GM13976 (cell line): Measurements from ENCODE around the gene ULK3.

ENCODE experiments used
- DNase-seq: peaks from one replicate; pipeline ENCODE4 v3.0.0; 2012; ENCODE audit warnings: low spot score
- CTCF ChIP-seq: IDR thresholded peaks from 2 replicates; pipeline ENCODE4 v1.5.1; 2012; ENCODE audit warnings: borderline replicate concordance, mild to moderate bottlenecking; ENCODE audit not compliant: insufficient read depth; ENCODE audit errors: extremely low read depth, missing control alignments, control extremely low read depth
- in situ Hi-C: fragments of 300-500 bp; cut with MboI; formaldehyde crosslinking; loops from one replicate; pipeline ENCODE4 v1.12.0; 2022; ENCODE audit warnings: low sequenced_read_pairs, mixed read lengths, inconsistent platforms; ENCODE audit not compliant: unreplicated experiment

ULK3 gene

GRCh38 chr15:74850393-74850792 lies 7.4 kb upstream of the ULK3 start:
- in situ Hi-C loops = no loop called here
- no peak for DNase-seq
- TF ChIP-seq CTCF = no peak

GRCh38 chr15:74847432-74847831 lies 4.5 kb upstream of the ULK3 start:
- in situ Hi-C loops = no loop called here
- no peak for TF ChIP-seq CTCF
- no peak for DNase-seq

GRCh38 chr15:74845581-74845980 lies 2.6 kb upstream of the ULK3 start:
- DNase-seq = no peak
- no peak for TF ChIP-seq CTCF
- in situ Hi-C loops = no loop called here

- DNase-seq = no peak
- in situ Hi-C loops = no loop called here
- TF ChIP-seq CTCF = no peak
Observed at GRCh38 chr15:74845208-74845568, 2.2 kb upstream of the ULK3 start.

GRCh38 chr15:74844319-74845207 lies 1.6 kb upstream of the ULK3 start:
- no peak for DNase-seq
- no peak for TF ChIP-seq CTCF
- in situ Hi-C loops = no loop called here

GRCh38 chr15:74843891-74844299 lies 939 bp upstream of the ULK3 start:
- DNase-seq = no peak
- no peak for TF ChIP-seq CTCF
- in situ Hi-C loops = no loop called here

- no peak for TF ChIP-seq CTCF
- in situ Hi-C loops = no loop called here
- no peak for DNase-seq
Observed at GRCh38 chr15:74843445-74843828, 481 bp upstream of the ULK3 start.
